Femur (tissue), 1 donor: ENCODE measurements around the gene FAM24B.
"Not testable (repeated sequence)": the region's sequence is repeated elsewhere in the genome, so short reads cannot be mapped to it uniquely, and the experiment has no call there.

Experiments used
- DNase-seq: peaks from one replicate; pipeline ENCODE4 v3.0.0-alpha.2; 2017

FAM24B gene

GRCh38 chr10:122858042-122858441, 21.3 kb downstream of the FAM24B start:
- DNase-seq, result not testable (repeated sequence)

GRCh38 chr10:122856902-122857301, 22.5 kb downstream of the FAM24B start:
- no peak for DNase-seq

- no peak for DNase-seq
Observed at GRCh38 chr10:122855745-122856144, 23.6 kb downstream of the FAM24B start.

GRCh38 chr10:122854648-122855047, 24.7 kb downstream of the FAM24B start:
- DNase-seq, result no peak

- DNase-seq, result no peak
Observed at GRCh38 chr10:122853665-122854313, 25.6 kb downstream of the FAM24B start.

GRCh38 chr10:122852261-122852660, 27.1 kb downstream of the FAM24B start:
- DNase-seq, result no peak

- DNase-seq, result no peak
Observed at GRCh38 chr10:122850705-122851640, 28.4 kb downstream of the FAM24B start.

- DNase-seq, result no peak
Observed at GRCh38 chr10:122849900-122850605, 29.3 kb downstream of the FAM24B start.

GRCh38 chr10:122849090-122849489, 30.3 kb downstream of the FAM24B start:
- DNase-seq, result no peak

GRCh38 chr10:122847782-122848604, 31.4 kb downstream of the FAM24B start:
- no peak for DNase-seq

- no peak for DNase-seq
Observed at GRCh38 chr10:122845783-122846332, 33.5 kb downstream of the FAM24B start, which contains the start of gene CUZD1. CUZD1 (minus strand) TSS chr10:122845857; CDS start chr10:122845843, 14 bp downstream.

- DNase-seq, result no peak
Observed at GRCh38 chr10:122844146-122844545, 35.2 kb downstream of the FAM24B start.

GRCh38 chr10:122841569-122841968, 37.8 kb downstream of the FAM24B start:
- DNase-seq, result no peak

- DNase-seq, result no peak
Observed at GRCh38 chr10:122839505-122839904, 39.9 kb downstream of the FAM24B start.

- no peak for DNase-seq
Observed at GRCh38 chr10:122838880-122839279, 40.5 kb downstream of the FAM24B start.

- no peak for DNase-seq
Observed at GRCh38 chr10:122835908-122836307, 43.5 kb downstream of the FAM24B start.

GRCh38 chr10:122830965-122831353, 48.4 kb downstream of the FAM24B start:
- DNase-seq, result no peak

GRCh38 chr10:122830273-122830964, 49.0 kb downstream of the FAM24B start:
- DNase-seq, result no peak

GRCh38 chr10:122829454-122829853, 49.9 kb downstream of the FAM24B start:
- DNase-seq, result no peak

- no peak for DNase-seq
Observed at GRCh38 chr10:122828716-122829255, 50.6 kb downstream of the FAM24B start.

GRCh38 chr10:122827302-122827701, 52.1 kb downstream of the FAM24B start:
- DNase-seq, result no peak
